Neuronal stem cell (in vitro differentiated cells): ENCODE results near the gene LRMDA.

ENCODE experiments used
- DNase-seq: peaks from one replicate; pipeline ENCODE4 v3.0.0-alpha.2; 2013; ENCODE audit warnings: low spot score
- H2AFZ ChIP-seq: one replicate; pipeline ENCODE4 v1.6.1; 2013; ENCODE audit warnings: mild to moderate bottlenecking, low read length, inconsistent platforms
- H2AK5ac ChIP-seq: 2 replicates; pipeline ENCODE4 v1.6.1; 2013; ENCODE audit warnings: low read depth, mild to moderate bottlenecking, inconsistent platforms, low read length, moderate library complexity, mixed read lengths
- H2BK120ac ChIP-seq: 2 replicates; pipeline ENCODE4 v1.6.1; 2013; ENCODE audit warnings: low read depth, mild to moderate bottlenecking, inconsistent platforms, low read length, moderate library complexity, mixed read lengths
- H2BK12ac ChIP-seq: one replicate; pipeline ENCODE4 v1.6.1; 2013; ENCODE audit warnings: low read length, inconsistent platforms
- H2BK15ac ChIP-seq: 2 replicates; pipeline ENCODE4 v1.6.1; 2013; ENCODE audit warnings: mild to moderate bottlenecking, low read length, inconsistent platforms, mixed read lengths
- H2BK5ac ChIP-seq: one replicate; pipeline ENCODE4 v1.6.1; 2013; ENCODE audit warnings: inconsistent platforms, mild to moderate bottlenecking, low read length, moderate library complexity
- H3K14ac ChIP-seq: one replicate; pipeline ENCODE4 v1.6.1; 2013; ENCODE audit warnings: low read length, inconsistent platforms
- H3K18ac ChIP-seq: 2 replicates; pipeline ENCODE4 v1.6.1; 2013; ENCODE audit warnings: low read length, inconsistent platforms
- H3K23ac ChIP-seq: 2 replicates; pipeline ENCODE4 v1.6.1; 2013; ENCODE audit warnings: low read depth, mild to moderate bottlenecking, mixed read lengths, low read length, inconsistent platforms; ENCODE audit not compliant: poor library complexity
- H3K27ac ChIP-seq: replicated peaks from 3 replicates; pipeline ENCODE4 v1.5.1; 2013; ENCODE audit warnings: low read length, inconsistent platforms
- H3K27me3 ChIP-seq, 3 experiments: 2 replicates each; pipeline ENCODE4 v1.6.1; 2013; ENCODE audit warnings: low read length in 3 of 3, mild to moderate bottlenecking in 2 of 3, inconsistent platforms in 1 of 3, low read depth in 1 of 3, mixed read lengths in 1 of 3, moderate library complexity in 1 of 3; ENCODE audit not compliant: control insufficient read depth in 3 of 3, insufficient read depth in 3 of 3
- H3K36me3 ChIP-seq, 2 donors: replicated peaks in 1 of 2; 2 replicates each; pipeline ENCODE4 v1.6.1; 2013; ENCODE audit warnings: low read length in 2 of 2; ENCODE audit not compliant: control insufficient read depth in 2 of 2, insufficient read depth in 2 of 2
- H3K4ac ChIP-seq: 2 replicates; pipeline ENCODE4 v1.6.1; 2013; ENCODE audit warnings: inconsistent platforms, mild to moderate bottlenecking, low read length, moderate library complexity
- H3K4me1 ChIP-seq, 2 donors: 1 replicate in 1 of 2; 2 replicates in 1 of 2; pipeline ENCODE4 v1.6.1; 2013; ENCODE audit warnings: low read length in 2 of 2, low read depth in 1 of 2; ENCODE audit not compliant: control insufficient read depth in 2 of 2, insufficient read depth in 1 of 2
- H3K4me2 ChIP-seq: one replicate; pipeline ENCODE4 v1.6.1; 2013; ENCODE audit warnings: mild to moderate bottlenecking, low read length, inconsistent platforms; ENCODE audit not compliant: insufficient read depth, poor library complexity, severe bottlenecking
- H3K4me3 ChIP-seq, 2 donors: 2 replicates each; pipeline ENCODE4 v1.5.1; 2013; ENCODE audit warnings: low read length in 2 of 2, mild to moderate bottlenecking in 2 of 2, inconsistent platforms in 1 of 2, moderate library complexity in 1 of 2
- H3K79me1 ChIP-seq: one replicate; pipeline ENCODE4 v1.6.1; 2013; ENCODE audit warnings: low read depth, mild to moderate bottlenecking, inconsistent platforms, low read length, moderate library complexity
- H3K9ac ChIP-seq: one replicate; pipeline ENCODE4 v1.6.1; 2013; ENCODE audit warnings: mild to moderate bottlenecking, low read depth, low read length, inconsistent platforms; ENCODE audit not compliant: poor library complexity
- H3K9me3 ChIP-seq, 2 donors: replicated peaks in 1 of 2; 2 replicates each; pipeline versions ENCODE3 to v1.6.1; 2013; ENCODE audit warnings: low read length in 2 of 2, mild to moderate bottlenecking in 2 of 2, inconsistent platforms in 1 of 2, low read depth in 1 of 2, mixed read lengths in 1 of 2, moderate library complexity in 1 of 2; ENCODE audit not compliant: control insufficient read depth in 2 of 2, insufficient read depth in 1 of 2
- H4K8ac ChIP-seq: one replicate; pipeline ENCODE4 v1.6.1; 2013; ENCODE audit warnings: low read depth, mild to moderate bottlenecking, inconsistent platforms, low read length, moderate library complexity
- H4K91ac ChIP-seq: one replicate; pipeline ENCODE4 v1.6.1; 2013; ENCODE audit warnings: low read length, low read depth, mild to moderate bottlenecking, inconsistent platforms; ENCODE audit not compliant: poor library complexity
- WGBS, 2 donors: extraction: QIAGEN DNeasy Blood & Tissue Kit; methylation state at CpG; one replicate each; pipeline ENCODE4 v1.1.7; 2013; ENCODE audit warnings: missing lambda C conversion rate in 2 of 2, mixed read lengths in 1 of 2; ENCODE audit not compliant: insufficient read length in 2 of 2, insufficient replicate concordance in 1 of 2; ENCODE audit errors: extremely low coverage in 2 of 2; 5-methylcytosine and 5-hydroxymethylcytosine counted together

The LRMDA gene

GRCh38 chr10:76033457-76034196, 602.2 kb downstream of the LRMDA start:
- Histone ChIP-seq H2AFZ (no peak overlapping the region), H2BK5ac (no peak overlapping the region), H3K27me3 (peaks cover 0 to 31% (median 0%) of the 10 kb centered on the region in 3 experiments), H3K9me3 (no peaks in the 10 kb centered on the region), H3K79me1 (no peaks in the 10 kb centered on the region), H2BK120ac (no peak overlapping the region), H3K4me3 (no peak overlapping the region), H3K4me1 (peaks cover 21 to 22% of the 10 kb centered on the region in 2 donors), H3K27ac (no peak overlapping the region), H3K4me2 (no peak overlapping the region), H2AK5ac (no peak overlapping the region), H2BK15ac (no peak overlapping the region), H2BK12ac (no peak overlapping the region), H3K23ac (no peak overlapping the region), H3K36me3 (no peaks in the 10 kb centered on the region), H3K4ac (no peak overlapping the region), H4K91ac (no peak overlapping the region), H4K8ac (no peak overlapping the region), H3K18ac (peak overlapping the region; percentile 45), H3K14ac (no peak overlapping the region), H3K9ac (no peak overlapping the region)
- DNase-seq, result no peak
- WGBS, 2 donors, result no CpG with 5 or more reads among the region's 15 CpGs

GRCh38 chr10:76034353-76035205, 603.2 kb downstream of the LRMDA start:
- no peak overlapping the region for H2AK5ac ChIP-seq
- no peak overlapping the region for H2AFZ ChIP-seq
- peaks cover 21 to 22% of the 10 kb centered on the region in 2 donors for H3K4me1 ChIP-seq
- no peak overlapping the region for H3K4me3 ChIP-seq
- no peaks in the 10 kb centered on the region for H3K36me3 ChIP-seq
- no peak overlapping the region for H3K14ac ChIP-seq
- H2BK120ac ChIP-seq, result no peak overlapping the region
- DNase-seq, result no peak
- H3K27me3 ChIP-seq, result peaks cover 0 to 31% (median 0%) of the 10 kb centered on the region in 3 experiments
- H3K18ac ChIP-seq, result peak overlapping the region; percentile 23
- H2BK5ac ChIP-seq, result no peak overlapping the region
- no peak overlapping the region for H2BK12ac ChIP-seq
- H3K27ac ChIP-seq, result no peak overlapping the region
- H3K4ac ChIP-seq, result no peak overlapping the region
- no peak overlapping the region for H3K23ac ChIP-seq
- H3K9me3 ChIP-seq, result peaks cover 0 to 3% of the 10 kb centered on the region in 2 donors
- no peak overlapping the region for H4K8ac ChIP-seq
- H2BK15ac ChIP-seq, result no peak overlapping the region
- no peak overlapping the region for H4K91ac ChIP-seq
- no peak overlapping the region for H3K9ac ChIP-seq
- no peak overlapping the region for H3K4me2 ChIP-seq
- no CpG with 5 or more reads among the region's 23 CpGs for WGBS, 2 donors
- H3K79me1 ChIP-seq, result no peaks in the 10 kb centered on the region

GRCh38 chr10:76035206-76036110, 604.0 kb downstream of the LRMDA start:
- no peak overlapping the region for H3K23ac ChIP-seq
- H2AFZ ChIP-seq, result no peak overlapping the region
- H3K14ac ChIP-seq, result no peak overlapping the region
- H3K27me3 ChIP-seq, result peaks cover 0 to 31% (median 0%) of the 10 kb centered on the region in 3 experiments
- no peak overlapping the region for H2BK15ac ChIP-seq
- no peak overlapping the region for H2BK120ac ChIP-seq
- H3K79me1 ChIP-seq, result no peaks in the 10 kb centered on the region
- DNase-seq, result no peak
- H3K4ac ChIP-seq, result no peak overlapping the region
- no peak overlapping the region for H3K18ac ChIP-seq
- no CpG with 5 or more reads among the region's 20 CpGs for WGBS, 2 donors
- H3K27ac ChIP-seq, result peak overlapping the region; percentile 23
- H3K4me1 ChIP-seq, result peaks cover 21 to 22% of the 10 kb centered on the region in 2 donors
- peaks cover 0 to 3% of the 10 kb centered on the region in 2 donors for H3K9me3 ChIP-seq
- no peak overlapping the region for H3K4me3 ChIP-seq
- H4K8ac ChIP-seq, result no peak overlapping the region
- H3K4me2 ChIP-seq, result no peak overlapping the region
- no peak overlapping the region for H3K9ac ChIP-seq
- H3K36me3 ChIP-seq, result no peaks in the 10 kb centered on the region
- H4K91ac ChIP-seq, result no peak overlapping the region
- H2BK5ac ChIP-seq, result no peak overlapping the region
- H2AK5ac ChIP-seq, result no peak overlapping the region
- no peak overlapping the region for H2BK12ac ChIP-seq
